Stimulated activated CD4-positive, alpha-beta T cell treated with anti-CD3 and anti-CD28 coated beads, Interleukin-15, amount 100 ng/mL, for 24 hours (primary cell): ENCODE data around the gene CCDC85C.
"Not testable (repeated sequence)": the region's sequence is repeated elsewhere in the genome, so short reads cannot be mapped to it uniquely, and the experiment has no call there.

Experiments used
- DNase-seq: peaks from one replicate; pipeline ENCODE4 v3.0.0-alpha.2; 2020

CCDC85C gene

DNA sequence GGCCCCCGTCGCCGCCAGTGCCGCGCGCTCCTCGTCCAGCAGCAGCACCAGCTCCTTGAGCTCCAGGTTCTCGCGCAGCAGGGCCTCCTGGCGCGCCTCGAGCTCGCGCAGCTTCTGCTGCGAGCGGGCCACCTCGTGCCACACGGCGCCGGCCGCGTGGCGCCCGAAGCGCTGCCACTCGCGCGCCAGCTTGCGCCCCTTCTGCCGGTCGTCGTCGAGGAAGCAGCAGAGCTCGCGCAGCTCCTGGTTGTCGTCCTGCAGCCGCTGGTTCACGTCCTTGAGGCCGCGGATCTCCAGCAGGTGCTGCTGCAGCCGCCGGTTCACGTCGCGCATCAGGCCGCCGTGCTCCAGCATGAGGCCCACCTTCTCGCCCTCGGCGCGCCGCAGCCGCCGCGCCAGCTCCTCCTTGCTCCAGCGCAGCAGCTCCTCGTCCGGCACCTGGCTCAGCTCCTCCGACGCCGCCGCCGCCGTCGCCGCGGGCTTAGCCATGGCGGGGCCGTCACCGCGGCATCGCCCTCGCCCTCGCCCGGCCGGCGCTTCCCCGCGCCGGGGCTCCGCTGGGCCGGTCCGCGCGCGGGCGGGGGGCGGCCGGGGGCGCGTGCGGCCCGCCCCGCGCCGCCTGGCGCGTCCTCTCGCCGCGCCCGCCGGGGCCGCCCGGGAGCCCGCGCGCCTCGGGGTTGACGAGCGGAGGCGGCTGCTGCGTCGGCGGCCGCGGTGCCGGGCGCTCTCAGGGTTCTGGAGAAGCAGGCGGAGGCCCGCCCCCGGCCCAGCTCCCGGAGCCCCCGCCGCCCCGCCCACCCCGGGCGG lies at the start of gene CCDC85C:
Gene CCDC85C (minus strand): TSS at position 737 of the 807 bp plus-strand sequence. CDS start 248 bp downstream, at position 489.
- peak; percentile 51 for DNase-seq

DNA sequence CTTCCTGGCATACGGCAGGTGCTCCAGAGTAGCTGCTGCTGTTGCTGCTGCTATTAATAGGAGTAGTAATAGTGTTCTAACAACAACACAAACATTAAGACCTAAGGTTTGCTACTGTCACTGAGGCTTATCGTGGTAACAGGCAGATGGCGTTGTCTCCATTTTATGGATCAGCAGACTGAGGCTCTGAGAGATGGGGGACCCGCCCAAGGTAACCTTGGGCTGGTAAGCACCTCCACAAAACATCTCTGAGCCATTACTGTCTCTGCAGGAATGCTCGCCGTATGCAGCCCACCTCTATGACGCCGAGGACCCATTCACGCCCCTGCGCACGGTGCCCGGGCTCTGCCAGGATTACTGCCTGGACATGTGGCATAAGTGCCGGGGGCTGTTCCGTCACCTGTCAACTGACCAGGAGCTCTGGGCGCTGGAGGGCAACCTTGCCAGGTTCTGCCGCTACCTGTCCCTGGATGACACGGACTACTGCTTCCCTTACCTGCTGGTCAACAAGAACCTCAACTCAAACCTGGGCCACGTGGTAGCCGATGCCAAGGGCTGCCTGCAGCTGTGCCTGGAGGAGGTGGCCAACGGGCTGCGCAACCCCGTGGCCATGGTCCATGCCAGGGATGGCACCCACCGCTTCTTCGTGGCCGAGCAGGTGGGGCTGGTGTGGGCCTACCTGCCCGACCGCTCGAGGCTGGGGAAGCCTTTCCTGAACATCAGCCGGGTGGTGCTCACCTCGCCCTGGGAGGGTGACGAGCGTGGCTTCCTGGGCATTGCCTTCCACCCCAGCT lies 48.1 kb upstream of the CCDC85C start:
- no peak for DNase-seq

DNA sequence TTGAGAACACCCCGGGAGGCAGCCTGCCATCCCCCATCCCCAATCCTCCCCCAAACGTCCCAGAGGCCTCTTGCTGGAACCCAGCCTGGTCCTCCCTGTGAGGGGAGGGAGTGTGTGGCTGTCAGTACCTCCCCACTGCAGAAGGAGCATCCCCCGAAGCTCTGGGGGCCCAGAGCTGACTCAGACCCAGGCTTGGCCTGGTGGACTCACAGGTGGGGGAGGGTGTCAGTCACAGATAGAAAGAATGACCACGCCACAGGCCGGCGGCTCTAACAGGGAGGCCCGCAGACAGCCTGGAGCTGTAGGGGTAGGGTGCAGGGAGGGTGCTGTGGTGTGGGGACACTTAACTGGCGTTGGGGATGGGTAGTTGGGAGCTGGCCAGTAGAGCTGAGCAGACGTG lies 46.2 kb upstream of the CCDC85C start:
- DNase-seq: no peak

DNA sequence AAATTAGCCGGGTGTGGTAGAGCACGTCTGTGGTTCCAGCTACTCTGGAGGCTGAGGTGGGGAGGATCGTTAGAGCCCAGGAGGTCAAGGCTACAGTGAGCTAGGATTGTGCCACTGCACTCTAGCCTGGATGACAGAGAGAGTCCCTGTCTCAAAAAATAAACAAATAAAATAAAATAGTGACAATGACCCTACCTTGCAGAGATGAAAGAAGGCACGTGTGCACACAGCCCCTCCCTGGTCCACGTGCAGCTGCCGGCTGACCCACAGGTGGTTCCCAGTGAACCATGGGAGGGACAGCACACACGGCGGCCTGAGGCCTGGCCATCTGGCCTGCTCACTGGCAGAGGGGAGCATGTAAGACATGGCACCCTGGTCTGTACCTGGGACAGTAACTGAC lies 45.6 kb upstream of the CCDC85C start:
- no peak for DNase-seq

DNA sequence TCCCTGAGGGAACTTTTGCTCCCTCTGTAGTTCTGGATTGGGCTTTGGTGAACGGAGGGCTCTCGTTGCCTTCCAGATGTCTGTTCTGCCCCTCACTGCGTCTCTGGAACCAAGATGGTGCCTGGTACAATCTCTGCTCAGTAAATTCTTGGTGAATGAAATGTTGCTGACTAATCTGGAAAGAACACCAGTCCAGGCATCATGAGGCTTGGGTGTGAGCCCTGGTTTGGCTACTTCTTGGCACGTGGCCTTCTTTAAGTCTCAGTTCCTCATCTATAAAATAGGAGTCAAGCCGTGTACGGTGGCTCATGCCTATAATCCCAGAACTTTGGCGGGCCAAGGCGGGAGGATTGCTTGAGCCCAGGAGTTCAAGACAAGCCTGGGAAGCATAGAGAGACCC lies 45.2 kb upstream of the CCDC85C start:
- no peak for DNase-seq

DNA sequence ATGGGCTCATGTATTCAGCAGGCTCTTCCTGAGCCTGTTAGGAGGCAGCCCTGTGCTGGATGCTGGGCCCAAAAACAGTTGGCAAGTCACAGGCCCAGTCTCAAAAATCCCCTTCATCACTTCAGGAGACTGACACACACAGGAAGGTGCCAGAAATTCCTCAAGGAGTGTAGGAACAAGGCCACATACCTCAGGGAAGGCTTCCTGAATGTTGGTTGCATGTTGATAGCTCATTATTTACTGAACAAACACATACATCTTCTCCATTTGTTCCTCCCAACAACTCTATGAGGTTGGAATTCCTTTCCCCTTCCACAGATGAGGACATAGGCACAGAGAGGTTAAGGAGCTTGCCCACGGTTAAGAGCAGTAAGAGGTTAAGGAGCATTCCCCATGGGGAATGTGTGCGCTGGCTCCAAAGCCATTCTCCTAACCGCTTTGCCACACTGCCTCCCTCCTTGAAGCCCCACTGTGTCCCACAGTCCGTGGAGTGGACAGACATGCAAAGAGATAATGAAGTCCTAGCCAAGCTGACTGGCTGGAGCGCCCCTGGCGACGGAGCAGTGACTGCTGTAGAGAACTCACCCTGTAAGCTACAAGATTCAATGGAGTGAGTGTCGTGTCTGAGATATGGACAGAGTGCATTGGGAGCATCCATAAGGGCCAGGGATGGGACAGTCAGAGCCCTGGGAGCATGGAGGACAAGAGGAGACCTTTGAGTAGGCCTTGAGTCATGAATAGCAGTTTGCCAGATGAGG lies 44.2 kb upstream of the CCDC85C start:
- no peak for DNase-seq

DNA sequence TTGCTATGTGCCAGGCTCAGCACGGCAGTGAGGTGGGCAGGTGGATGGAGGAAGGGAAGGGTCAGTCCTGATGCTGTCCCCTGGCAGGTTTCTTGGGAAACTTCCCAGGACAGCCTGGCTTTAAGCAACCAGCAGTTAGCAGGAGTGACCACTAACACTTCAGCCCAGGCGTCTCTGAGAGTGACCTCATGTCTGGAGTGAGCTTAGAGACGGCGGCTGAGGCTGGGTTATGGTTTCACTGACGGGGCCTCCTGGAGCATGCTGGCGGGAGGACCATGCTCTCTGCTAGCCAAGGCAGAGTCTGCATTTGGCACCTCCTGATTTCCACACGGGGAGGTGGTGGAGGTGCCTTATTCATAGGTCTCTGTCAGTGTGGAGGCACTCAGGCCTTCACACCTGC lies 43.4 kb upstream of the CCDC85C start:
- DNase-seq: no peak

DNA sequence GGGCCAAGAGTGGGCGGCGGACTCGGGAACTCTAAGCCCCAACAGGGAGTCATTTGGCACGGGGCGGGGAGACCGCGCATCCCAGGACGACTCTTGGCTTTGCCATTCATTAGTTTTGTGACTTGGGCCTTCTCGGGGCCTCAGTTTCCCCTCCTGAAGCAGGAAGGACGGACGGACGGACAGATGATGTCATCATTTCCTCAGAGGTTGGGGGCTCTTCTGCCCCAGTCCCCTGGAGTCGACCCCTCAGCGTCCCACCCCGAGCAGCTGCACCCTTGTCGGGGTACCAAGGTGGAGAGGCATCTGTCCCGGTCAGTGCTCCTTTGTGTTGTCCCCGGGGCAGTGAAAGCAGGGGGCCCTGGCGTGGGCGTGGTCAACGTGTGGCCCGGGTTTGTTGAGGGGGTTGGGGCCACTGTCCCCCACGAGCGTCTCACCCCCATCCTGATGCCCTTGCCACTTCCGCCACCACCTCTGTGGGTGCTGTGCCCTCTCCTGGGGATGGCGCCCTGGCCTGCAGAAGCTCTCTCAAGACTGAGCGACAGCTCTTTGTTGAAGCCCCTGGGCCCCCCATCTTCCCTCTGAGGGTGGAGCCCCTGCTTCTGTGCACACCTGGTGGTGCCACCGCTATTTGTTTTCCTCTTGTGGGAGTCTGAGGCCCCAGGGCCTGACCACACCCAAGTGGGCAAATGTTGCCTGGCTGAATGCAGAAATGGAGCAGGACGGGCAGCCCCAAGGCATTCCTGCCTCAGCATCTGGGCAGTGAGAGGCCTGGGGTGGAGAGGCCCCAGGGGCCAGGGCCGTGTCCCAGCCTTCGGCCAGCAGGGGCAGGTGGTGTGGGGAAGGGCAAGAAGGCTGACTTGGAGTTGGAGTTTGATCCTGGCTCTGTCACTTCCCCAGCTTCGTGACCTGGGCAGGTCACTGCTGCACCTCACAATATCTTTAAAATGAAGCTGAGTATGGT lies 41.8 kb upstream of the CCDC85C start:
- DNase-seq: no peak

DNA sequence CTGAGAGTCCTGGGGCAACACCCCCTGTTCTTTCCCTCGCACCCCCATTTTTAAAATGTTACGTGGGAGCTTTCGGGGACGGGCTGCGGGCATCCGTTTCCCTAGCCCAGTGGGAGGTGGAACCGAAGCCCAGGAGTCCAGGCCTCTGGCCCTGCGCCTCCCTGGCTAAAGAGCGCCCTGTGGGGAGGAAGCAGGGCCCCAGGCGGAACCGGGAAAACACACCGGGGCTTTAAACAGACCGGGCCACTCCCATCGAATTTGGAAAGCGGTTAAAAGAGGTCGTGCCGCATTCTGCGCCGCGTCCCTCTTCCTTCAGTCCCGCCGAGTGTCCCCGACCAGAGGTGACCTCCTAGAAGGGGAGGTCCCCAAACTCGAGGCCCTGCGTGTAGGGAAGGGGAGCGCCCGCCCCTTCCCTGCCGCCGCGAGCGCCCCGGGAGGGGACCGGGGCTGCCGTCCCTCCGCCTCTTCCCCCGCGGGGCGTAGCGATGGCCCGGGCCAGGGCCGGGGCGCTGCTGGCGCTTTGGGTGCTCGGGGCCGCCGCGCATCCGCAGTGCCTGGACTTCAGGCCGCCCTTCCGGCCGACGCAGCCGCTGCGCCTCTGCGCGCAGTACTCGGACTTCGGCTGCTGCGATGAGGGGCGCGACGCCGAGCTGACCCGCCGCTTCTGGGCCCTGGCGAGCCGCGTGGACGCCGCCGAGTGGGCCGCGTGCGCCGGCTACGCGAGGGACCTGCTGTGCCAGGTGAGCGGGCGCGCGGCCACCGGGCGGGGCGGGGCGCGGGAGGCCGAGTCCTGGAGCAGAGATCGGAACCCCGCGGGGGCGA lies 40.9 kb upstream of the CCDC85C start, which contains the start of gene HHIPL1:
Gene HHIPL1 (plus strand): TSS at position 407 of the 822 bp plus-strand sequence. CDS start 79 bp downstream, at position 486.
- DNase-seq: peak; percentile 11

DNA sequence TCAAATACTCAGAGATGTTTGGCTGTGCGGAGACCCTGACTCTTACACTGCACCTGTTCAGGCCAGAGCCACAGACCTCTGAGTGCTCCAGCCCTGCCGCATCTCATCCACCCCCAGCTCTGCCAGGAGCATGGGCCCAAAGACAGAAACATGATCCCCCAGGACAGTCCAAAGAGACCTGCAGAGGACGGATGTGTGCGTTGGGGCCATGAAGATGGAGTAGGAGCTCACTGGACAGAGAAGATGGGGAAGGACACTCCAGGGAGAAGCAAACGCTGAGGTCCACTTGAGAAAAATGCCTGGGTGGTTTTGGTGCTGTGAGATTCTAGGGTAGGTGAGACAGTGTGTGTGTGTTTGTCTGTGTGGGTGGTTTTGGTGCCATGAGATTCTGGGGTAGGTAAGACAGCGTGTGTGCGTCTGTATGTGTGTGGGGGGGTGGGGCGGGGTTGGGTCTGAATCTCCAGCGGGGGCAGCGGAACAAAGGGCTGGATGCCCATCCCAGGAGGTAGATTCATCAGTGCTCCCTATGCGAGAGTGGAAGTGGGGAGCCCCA lies 40.1 kb upstream of the CCDC85C start:
- no peak for DNase-seq

DNA sequence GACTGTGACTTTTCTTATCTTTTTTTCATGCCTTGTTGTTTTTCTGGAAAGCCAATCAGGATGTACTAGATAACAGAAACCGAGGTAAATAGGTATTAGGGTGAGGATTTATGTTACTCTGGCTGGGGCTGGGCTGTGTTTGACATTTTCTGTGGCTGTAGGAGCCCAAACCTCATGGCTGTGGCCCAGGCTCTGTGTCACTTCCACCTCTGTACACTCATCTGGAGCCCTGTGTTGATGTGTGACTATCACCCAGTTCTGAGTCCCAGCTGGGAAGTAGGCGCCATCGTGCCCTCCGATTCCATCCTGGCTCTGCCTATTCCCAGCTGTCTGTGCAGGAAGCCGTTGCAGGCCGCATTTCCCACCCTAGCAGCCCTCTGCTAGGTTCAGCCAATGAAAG lies 39.3 kb upstream of the CCDC85C start:
- no peak for DNase-seq

DNA sequence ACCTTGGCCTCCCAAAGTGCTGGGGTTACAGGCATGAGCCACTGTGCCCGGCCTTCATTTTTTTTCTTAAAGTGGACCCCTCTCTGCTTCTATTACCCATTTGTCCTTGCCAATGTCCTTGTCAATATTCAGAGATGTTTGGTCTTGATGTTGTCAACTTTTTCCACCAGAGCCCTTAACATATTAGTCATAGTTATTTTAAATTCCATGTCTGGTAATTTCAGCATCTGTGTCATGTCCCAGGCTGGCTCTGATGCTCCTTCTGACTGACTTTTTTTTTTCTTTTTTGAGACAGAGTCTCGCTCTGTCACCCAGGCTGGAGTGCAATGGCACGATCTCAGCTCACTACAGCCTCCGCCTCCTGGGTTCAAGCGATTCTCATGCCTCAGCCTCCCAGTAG lies 38.8 kb upstream of the CCDC85C start:
- DNase-seq: not testable (repeated sequence)

DNA sequence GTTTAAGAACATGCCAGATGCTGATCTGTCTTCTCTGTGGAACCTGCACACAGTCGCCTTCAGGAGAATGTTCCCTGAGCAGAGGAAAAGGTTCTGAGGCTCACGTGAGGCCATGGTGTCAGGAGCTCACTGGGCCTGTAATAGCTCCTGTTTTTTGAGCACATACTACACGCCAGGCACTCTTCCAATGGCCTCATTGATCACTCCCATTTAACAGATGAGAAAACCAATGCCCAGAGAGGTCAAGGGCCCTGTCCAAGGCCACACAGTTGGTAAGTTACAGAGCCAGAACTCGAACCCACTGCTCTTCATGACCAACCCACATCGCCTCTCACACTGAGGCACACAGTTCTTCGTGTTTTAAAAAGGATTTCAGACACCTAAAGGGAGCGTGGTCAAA lies 33.6 kb upstream of the CCDC85C start:
- no peak for DNase-seq

DNA sequence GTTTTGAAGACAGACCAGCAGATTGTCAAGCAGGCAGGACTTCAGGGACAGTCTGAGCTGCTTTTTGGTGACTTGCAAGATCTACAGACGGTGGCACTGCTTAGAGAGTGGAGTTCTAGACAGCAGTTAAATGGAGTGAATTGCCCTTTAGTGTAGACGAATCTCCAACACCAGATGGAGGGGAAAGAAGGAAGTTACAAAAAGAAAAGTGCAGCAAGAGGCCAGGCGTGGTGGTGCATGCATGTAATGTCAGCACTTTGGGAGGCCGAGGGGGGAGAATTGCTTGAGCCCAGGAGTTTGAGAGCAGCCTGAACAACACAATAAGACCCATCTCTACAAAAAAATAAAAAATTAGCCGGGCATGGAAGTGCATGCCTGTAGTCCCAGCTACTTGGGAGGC lies 32.5 kb upstream of the CCDC85C start:
- DNase-seq: no peak

DNA sequence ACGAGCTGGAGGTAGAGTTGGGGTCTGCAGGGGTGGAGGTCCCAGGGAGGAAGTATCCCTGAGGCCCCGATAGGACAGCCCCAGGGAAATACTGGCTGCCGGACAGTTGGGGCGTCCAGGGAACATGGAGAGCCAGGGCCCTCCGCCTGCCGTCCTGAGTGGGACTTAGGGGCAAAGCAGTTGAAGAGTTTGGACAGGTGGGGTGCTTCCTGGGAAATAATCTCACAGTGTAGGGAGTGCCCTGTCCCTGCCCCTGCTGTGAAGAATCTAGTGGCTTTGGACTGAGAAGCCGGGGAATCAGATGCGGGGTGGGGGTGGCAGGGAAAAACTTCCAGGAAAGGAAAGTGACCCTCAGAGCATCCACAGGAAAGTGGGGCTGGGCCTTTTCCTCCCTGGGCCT lies 31.1 kb upstream of the CCDC85C start:
- DNase-seq: no peak

DNA sequence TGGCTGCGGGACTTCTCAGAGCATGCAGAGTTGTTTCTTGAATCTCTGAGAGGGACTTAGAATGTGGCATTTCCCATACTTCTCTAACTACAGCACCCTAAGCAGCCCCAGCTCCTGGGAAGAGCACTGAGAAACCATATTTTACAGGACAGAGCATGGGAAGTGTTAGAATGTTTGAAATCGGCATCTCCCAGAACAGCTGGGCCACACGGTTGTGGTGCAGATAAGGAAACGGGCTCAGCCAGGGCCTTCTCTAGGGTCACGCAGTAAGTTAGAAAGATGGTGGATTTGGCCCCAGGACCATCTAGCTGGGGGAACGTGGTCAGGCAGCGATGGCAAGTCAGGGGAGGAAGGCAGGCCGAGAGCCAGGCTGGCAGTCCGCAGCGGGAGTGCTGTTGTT lies 30.4 kb upstream of the CCDC85C start:
- DNase-seq: no peak

DNA sequence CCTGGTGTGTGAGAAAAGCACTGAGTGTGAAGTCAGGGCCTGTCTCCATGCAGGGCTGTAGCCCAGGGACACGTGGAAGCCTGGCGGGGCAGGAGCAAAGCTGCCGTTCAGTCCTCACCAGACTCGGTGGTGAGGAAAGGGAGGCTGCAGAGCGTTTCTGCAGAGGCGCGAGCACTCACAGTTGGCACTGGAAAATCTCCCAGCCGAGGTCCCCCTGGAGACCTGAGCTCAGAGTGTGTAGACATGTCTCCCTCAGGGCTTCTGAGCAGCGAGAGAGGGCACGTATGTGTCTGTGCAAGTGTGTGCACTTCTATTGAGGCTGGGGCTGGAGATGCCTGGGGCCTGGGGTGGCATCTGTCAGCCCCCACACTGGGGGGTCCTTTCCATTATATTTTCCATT lies 29.9 kb upstream of the CCDC85C start:
- no peak for DNase-seq

DNA sequence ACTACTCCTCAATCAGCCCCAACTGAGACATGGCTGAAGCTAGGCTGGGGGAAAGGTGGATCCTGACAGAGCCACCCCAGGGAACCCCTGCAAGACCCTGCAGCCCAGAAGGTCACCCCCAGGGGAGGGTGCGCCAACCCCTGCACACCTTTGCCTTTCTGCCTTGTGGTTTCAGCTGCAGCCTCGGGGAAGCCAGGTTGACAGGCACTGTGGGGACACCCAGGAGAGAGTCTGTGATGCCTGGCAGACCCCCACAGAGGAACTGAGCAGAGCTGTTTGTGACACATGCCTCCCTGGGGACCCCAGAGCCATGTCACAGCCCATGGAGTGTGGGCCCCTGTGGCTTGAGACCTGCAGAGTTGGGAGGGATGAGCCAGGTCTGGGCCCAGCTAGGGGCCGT lies 29.1 kb upstream of the CCDC85C start:
- no peak for DNase-seq

DNA sequence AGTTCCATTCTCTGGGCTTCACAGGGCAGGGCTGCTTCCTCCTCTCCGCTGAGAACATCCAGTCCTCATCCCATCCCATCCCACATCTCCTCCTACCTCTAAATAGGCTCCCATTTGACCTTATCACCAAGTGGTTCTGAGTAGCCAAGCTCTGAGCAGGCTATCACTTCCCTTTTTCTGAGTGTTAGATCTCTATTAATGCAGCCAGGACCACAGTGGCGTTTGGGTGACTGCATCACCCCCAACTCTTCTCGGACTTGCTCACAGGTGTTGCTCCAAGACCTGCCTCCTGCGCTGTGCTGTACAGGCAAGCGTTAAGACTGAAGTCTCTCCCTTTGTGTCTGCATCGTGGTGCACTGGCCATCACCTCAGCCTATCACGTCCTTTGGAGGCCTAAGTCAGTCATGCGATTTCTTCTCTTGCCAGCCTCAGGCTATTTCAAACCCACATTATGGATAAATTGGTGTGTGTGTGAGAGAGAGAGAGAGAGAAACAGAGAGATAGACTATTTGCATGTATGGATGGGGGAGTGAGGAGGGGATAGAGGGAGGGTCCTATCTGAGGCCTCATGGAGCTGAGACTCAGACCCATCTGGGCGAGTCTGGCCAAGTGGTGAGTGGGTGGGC lies 28.5 kb upstream of the CCDC85C start:
- no peak for DNase-seq

DNA sequence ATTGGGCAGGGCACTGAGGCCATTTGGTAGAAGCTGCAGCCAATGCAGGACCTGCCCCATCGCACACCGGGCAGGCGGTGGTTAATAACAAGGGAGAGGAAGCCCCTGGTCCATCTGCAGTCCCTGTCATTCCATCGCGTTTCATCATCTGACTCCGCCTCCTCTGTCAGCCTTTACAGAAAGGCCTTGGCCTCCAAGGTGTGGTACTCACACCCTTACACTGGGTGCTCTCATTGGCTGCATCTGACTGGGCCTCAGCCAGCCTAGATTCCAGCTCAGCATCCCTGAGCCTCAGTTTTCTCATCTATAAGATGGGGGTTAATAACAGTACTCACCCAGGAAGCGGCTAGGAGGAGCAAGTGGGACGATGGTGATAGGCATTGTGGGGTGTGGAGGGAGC lies 26.2 kb upstream of the CCDC85C start:
- DNase-seq: no peak
